Keratinocyte (primary cell): ENCODE measurements around the gene TMEM100.

Source experiments
- CTCF ChIP-seq, 3 experiments: IDR thresholded peaks in 1 of 3; conservative IDR thresholded peaks in 1 of 3; optimal IDR thresholded peaks in 1 of 3; 2 replicates in 2 of 3; 3 replicates in 1 of 3; pipeline versions ENCODE3 to v1.5.1; 2011; ENCODE audit warnings: low read length in 3 of 3, mild to moderate bottlenecking in 3 of 3, moderate library complexity in 2 of 3, control low read depth in 1 of 3, inconsistent platforms in 1 of 3; ENCODE audit not compliant: insufficient read depth in 2 of 3; ENCODE audit errors: extremely low read depth in 1 of 3
- EZH2 ChIP-seq: IDR thresholded peaks from one replicate; pipeline ENCODE4 v1.6.1; 2012; ENCODE audit warnings: inconsistent platforms, mild to moderate bottlenecking, low read length, moderate library complexity

- TF ChIP-seq CTCF (optimal IDR thresholded peaks at IDR 0.05 in 1 of 3, IDR thresholded peaks at IDR 0.05 in 1 of 3, conservative IDR thresholded peaks at IDR 0.05 in 1 of 3; ENCODE audit: extremely low read depth in 1 of 3, insufficient read depth in 2 of 3, low read length in 3 of 3) (no peak), EZH2 (no peak)
These were observed 34.0 kb upstream of the TMEM100 start for GRCh38 chr17:55756689-55757088.
